GM19043 (cell line): ENCODE results near the gene DCTN4.
A peak's percentile ranks its signal among the peaks of the same experiment; 100 is the strongest.
"Not testable (repeated sequence)": the region's sequence is repeated elsewhere in the genome, so short reads cannot be mapped to it uniquely, and the experiment has no call there.

Experiments used
- ATAC-seq: cut with Tn5 transposase; IDR thresholded peaks from one replicate; pipeline ENCODE4 v1.9.1; 2021; ENCODE audit warnings: low read depth; ENCODE audit not compliant: unreplicated experiment

Gene DCTN4

GRCh38 chr5:150778517-150779396 lies 19.9 kb upstream of the DCTN4 start, which contains the start of gene SMIM3:
Gene SMIM3, plus strand, starts transcription at chr5:150778757. Its CDS starts 16,684 bp downstream, at chr5:150795441.
- ATAC-seq = no peak

GRCh38 chr5:150778088-150778516 lies 19.3 kb upstream of the DCTN4 start:
- no peak for ATAC-seq

GRCh38 chr5:150777685-150778084 lies 18.9 kb upstream of the DCTN4 start:
- ATAC-seq = no peak

- ATAC-seq = no peak
Observed at GRCh38 chr5:150774145-150774544, 15.3 kb upstream of the DCTN4 start.

- no peak for ATAC-seq
Observed at GRCh38 chr5:150771034-150771795, 12.4 kb upstream of the DCTN4 start.

- no peak for ATAC-seq
Observed at GRCh38 chr5:150766251-150766650, 7.4 kb upstream of the DCTN4 start.

GRCh38 chr5:150765799-150766169 lies 7.0 kb upstream of the DCTN4 start:
- ATAC-seq = no peak

- ATAC-seq = no peak
Observed at GRCh38 chr5:150765011-150765798, 6.4 kb upstream of the DCTN4 start.

- ATAC-seq = no peak
Observed at GRCh38 chr5:150764530-150764929, 5.7 kb upstream of the DCTN4 start.

GRCh38 chr5:150763023-150763769 lies 4.4 kb upstream of the DCTN4 start:
- ATAC-seq = no peak

- no peak for ATAC-seq
Observed at GRCh38 chr5:150762211-150762610, 3.4 kb upstream of the DCTN4 start.

GRCh38 chr5:150759334-150759583 lies 442 bp upstream of the DCTN4 start:
- ATAC-seq = no peak

GRCh38 chr5:150758203-150758530 lies 650 bp downstream of the DCTN4 start:
- peak; percentile 8 for ATAC-seq

- no peak for ATAC-seq
Observed at GRCh38 chr5:150757087-150757649, 1.6 kb downstream of the DCTN4 start.

- ATAC-seq = no peak
Observed at GRCh38 chr5:150753863-150754262, 5.0 kb downstream of the DCTN4 start.

GRCh38 chr5:150753463-150753862 lies 5.4 kb downstream of the DCTN4 start:
- ATAC-seq = no peak

GRCh38 chr5:150751096-150751891 lies 7.5 kb downstream of the DCTN4 start:
- no peak for ATAC-seq

- ATAC-seq = no peak
Observed at GRCh38 chr5:150750469-150750868, 8.3 kb downstream of the DCTN4 start.

GRCh38 chr5:150743142-150743488 lies 15.7 kb downstream of the DCTN4 start:
- not testable (repeated sequence) for ATAC-seq
